ENCODE data around the gene SCN1A. TPM values are rescaled to one million over a fixed set of nuclear protein-coding genes. Genes with fewer than 3 reads are reported as not detected.

The SCN1A gene
- total and polyA plus RNA-seq, 2 of the 8 experiments (the other 6 are each of a cell fraction or from before 2014, with no cell fraction given) = 0.18 to 1.9 TPM

DNA sequence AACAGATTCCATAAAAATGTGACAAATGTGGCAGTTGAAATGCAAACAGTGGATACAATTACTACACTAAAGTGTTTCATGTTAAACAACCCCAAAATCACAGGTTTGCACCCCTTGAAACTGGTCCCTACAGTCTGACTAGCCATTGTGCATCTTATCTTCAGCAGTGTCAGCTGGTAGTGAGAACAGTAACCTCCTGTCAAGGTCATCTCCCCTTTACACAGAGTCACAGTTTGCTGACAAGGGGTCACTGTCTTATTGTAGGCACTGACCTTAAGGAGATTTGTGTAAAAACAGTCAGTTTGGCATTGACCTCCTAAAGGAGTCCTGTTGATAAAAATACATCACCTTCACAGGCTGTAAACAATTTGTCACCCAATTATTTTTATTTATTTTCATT is 137.0 kb downstream of the SCN1A start:
- H3K23me2 ChIP-seq (ENCODE audit: low read depth, low read length) = no peaks in the 10 kb centered on the region
- no peak overlapping the region for H3K9ac ChIP-seq (replicated peaks in 1 of 4; ENCODE audit: extremely low read depth in 1 of 4, low read depth in 3 of 4, low read length in 3 of 4)
- no peaks in the 10 kb centered on the region for H3K27me3 ChIP-seq (replicated peaks in 1 of 4; ENCODE audit: control insufficient read depth in 3 of 4, extremely low read depth in 1 of 4, insufficient read depth in 3 of 4, low read length in 3 of 4)
- H3K4me3 ChIP-seq (ENCODE audit: extremely low read depth in 1 of 4, insufficient read depth in 2 of 4, low read depth in 3 of 4, low read length in 4 of 4) = no peak overlapping the region
- H3K27ac ChIP-seq (ENCODE audit: low read depth, low read length) = no peak overlapping the region
- TF ChIP-seq PHF8 (conservative IDR thresholded peaks at IDR 0.05; ENCODE audit: low read depth, low read length) (no peak), TEAD4 (IDR thresholded peaks at IDR 0.05; ENCODE audit: low read depth, low read length) (no peak), SP1 (IDR thresholded peaks at IDR 0.05; ENCODE audit: low read depth, low read length) (no peak), EZH2 (IDR thresholded peaks at IDR 0.05; ENCODE audit: low read depth, low read length, severe bottlenecking) (no peak), CBX5 (IDR thresholded peaks at IDR 0.05; ENCODE audit: low read depth, low read length) (no peak), GABPA (IDR thresholded peaks at IDR 0.05; ENCODE audit: borderline replicate concordance, insufficient read depth, low read length) (no peak), TAF7 (optimal IDR thresholded peaks at IDR 0.05; ENCODE audit: borderline replicate concordance, low read depth, low read length) (no peak)
- TF ChIP-seq, protein P1, sequence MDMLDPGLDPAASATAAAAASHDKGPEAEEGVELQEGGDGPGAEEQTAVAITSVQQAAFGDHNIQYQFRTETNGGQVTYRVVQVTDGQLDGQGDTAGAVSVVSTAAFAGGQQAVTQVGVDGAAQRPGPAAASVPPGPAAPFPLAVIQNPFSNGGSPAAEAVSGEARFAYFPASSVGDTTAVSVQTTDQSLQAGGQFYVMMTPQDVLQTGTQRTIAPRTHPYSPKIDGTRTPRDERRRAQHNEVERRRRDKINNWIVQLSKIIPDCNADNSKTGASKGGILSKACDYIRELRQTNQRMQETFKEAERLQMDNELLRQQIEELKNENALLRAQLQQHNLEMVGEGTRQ (IDR thresholded peaks at IDR 0.05; ENCODE audit: low read length) = no peak
- H3K56ac ChIP-seq (replicated peaks; ENCODE audit: insufficient read length, low read depth, low read length) = no peak overlapping the region
- CTCF ChIA-PET (ENCODE audit: partially characterized antibody) = no interaction called here
- H3K4me2 ChIP-seq (ENCODE audit: insufficient read depth in 1 of 2, low read depth in 2 of 2, low read length in 2 of 2) = no peak overlapping the region
- no peak for FAIRE-seq
- no peak overlapping the region for H2BK20ac ChIP-seq (ENCODE audit: low read length)
- H3K79me1 ChIP-seq (ENCODE audit: low read depth, low read length) = no peaks in the 10 kb centered on the region
- no peak overlapping the region for H3K4ac ChIP-seq (replicated peaks; ENCODE audit: insufficient read length, low read depth, low read length)
- no peak overlapping the region for H2BK120ac ChIP-seq (replicated peaks; ENCODE audit: low read depth, low read length)
- no peak overlapping the region for H2BK5ac ChIP-seq (ENCODE audit: low read depth, low read length)
- no peak overlapping the region for H4K91ac ChIP-seq (replicated peaks; ENCODE audit: insufficient read length, low read length)
- H3K23ac ChIP-seq (ENCODE audit: insufficient read length) = no peak overlapping the region
- no peak overlapping the region for H2BK15ac ChIP-seq (ENCODE audit: low read length)
- H3K36me3 ChIP-seq (ENCODE audit: control insufficient read depth in 2 of 4, insufficient read depth in 4 of 4, low read length in 3 of 4) = no peaks in the 10 kb centered on the region
- H3K9me3 ChIP-seq (ENCODE audit: insufficient read depth in 2 of 2, low read depth in 1 of 2, low read length in 1 of 2) = no peaks in the 10 kb centered on the region
- H3K18ac ChIP-seq (ENCODE audit: extremely low read depth, low read length) = no peak overlapping the region
- H4K5ac ChIP-seq (ENCODE audit: insufficient read length, low read depth, low read length) = no peak overlapping the region
- no peaks in the 10 kb centered on the region for H3K4me1 ChIP-seq (replicated peaks in 1 of 4; ENCODE audit: control insufficient read depth in 3 of 4, insufficient read depth in 4 of 4, low read length in 3 of 4)
- no peak overlapping the region for H2AK5ac ChIP-seq (ENCODE audit: low read depth, low read length)
- no peak overlapping the region for H2BK12ac ChIP-seq (ENCODE audit: low read depth, low read length)
- no peak overlapping the region for H2AFZ ChIP-seq (ENCODE audit: low read length)
- H4K8ac ChIP-seq (ENCODE audit: extremely low read depth, insufficient read depth, low read length) = no peak overlapping the region
- H3K14ac ChIP-seq (ENCODE audit: insufficient read length) = no peak overlapping the region
- DNase-seq (ENCODE audit: low read depth in 1 of 2, low spot score in 2 of 2) = no peak
- no peaks in the 10 kb centered on the region for H4K20me1 ChIP-seq (replicated peaks in 1 of 2; ENCODE audit: control insufficient read depth in 1 of 2, insufficient read depth in 2 of 2, low read length in 2 of 2)
- POLR2A ChIA-PET (ENCODE audit: partially characterized antibody) = no interaction called here
- H3K79me2 ChIP-seq (ENCODE audit: control insufficient read depth in 1 of 2, insufficient read depth in 2 of 2, low read length in 2 of 2) = no peaks in the 10 kb centered on the region
